UCSD-AML1 (cell line): ENCODE results near the gene MMP24.
A peak's percentile ranks its signal among the peaks of the same experiment; 100 is the strongest.
"Not testable (repeated sequence)": the region's sequence is repeated elsewhere in the genome, so short reads cannot be mapped to it uniquely, and the experiment has no call there.

Source experiments
- DNase-seq: peaks from one replicate; lab custom pipeline; 2025; ENCODE audit not compliant: unreplicated experiment; lab: John Stamatoyannopoulos, UW

Gene MMP24

DNA sequence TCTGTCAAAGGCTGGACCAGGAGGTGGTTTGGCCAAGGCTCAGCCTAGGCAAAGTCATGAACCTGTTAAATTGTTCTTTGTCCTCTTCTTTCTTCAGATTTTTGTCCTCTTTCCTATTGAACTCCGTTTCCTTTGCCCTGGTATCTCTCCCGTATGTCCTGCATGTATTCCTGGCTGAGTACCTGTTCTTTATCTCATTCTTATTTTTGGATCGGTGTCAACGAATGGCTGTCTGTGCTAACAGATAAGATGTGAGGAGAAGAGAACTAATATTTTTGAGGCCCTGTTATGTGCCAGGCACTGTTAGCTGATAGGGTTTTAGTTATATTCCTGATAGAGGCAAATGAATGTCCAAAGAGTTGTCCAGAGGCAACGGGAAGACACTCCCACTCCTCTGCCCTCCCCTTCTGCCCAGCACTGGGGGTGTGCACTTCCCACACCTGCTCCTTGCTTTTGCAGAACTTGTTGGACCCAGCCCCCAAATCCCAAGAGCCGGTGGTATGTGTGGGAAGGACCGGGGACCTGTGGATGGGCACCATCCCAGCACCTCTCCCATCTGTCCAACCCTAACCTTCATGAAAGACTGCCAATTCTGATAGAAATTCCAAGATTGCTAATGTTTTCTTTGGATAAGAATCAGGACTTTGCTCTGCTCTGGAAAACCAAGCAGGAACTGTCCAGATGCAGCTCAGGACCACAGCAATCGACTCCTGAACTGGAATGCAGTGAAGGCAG lies 30.9 kb downstream of the MMP24 start:
- no peak for DNase-seq

DNA sequence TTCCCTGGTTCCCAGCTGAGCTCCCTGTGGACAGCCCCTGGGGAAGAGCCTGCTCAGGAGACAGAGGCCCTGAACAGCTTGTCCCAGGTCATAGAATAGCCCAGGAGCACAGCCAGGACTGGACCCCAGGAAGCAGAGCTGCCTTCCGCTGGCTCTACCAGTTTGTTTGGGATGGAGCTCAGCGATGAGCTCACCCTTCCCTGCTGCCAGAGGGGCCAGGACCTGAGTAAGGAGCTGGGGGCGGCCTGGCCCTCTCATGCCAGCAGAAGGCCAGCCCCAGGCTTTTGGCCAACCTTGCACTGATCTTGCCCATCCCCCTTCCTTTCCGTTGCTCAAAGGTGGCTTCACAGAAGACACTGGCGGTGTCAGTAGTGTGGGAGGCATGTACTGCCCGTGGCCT lies 33.9 kb downstream of the MMP24 start:
- DNase-seq, result no peak

DNA sequence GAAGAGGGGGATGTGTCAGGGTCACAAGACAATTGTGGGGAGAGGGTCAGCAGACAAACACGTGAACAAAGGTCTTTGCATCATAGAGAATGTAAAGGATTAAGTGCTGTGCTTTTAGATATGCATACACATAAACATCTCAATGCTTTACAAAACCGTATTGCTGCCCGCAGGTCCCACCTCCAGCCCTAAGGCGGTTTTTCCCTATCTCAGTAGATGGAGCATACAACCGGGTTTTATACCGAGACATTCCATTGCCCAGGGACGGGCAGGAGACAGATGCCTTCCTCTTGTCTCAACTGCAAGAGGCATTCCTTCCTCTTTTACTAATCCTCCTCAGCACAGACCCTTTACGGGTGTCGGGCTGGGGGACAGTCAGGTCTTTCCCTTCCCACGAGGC lies 35.8 kb downstream of the MMP24 start:
- DNase-seq, result not testable (repeated sequence)

DNA sequence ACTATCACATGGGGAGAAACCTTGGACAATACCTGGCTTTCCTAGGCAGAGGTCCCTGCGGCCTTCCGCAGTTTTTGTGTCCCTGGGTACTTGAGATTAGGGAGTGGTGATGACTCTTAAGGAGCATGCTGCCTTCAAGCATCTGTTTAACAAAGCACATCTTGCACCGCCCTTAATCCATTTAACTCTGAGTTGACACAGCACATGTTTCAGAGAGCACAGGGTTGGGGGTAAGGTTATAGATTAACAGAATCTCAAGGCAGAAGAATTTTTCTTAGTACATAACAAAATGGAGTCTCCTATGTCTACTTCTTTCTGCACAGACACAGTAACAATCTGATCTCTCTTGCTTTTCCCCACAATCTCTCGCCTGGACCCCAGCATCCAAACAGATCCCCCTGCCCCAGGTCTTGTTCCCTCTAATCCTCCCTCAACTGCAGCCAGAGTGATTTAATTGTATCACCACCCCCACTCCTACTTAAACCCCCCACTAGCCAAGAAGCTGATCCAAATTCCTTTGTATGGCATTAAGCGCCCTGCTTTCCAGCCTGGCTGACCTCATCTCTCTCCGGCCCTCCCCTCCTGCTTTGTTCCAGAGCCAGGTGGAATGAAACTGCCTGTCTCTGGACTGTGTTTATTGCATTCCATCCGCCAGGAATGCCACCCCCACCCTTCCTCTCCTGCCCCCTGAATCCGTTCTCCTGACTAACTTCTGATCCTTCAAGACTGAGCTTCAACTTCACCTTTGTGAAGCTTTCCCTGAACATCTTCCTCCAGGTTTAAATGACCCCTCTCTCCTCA lies 36.4 kb downstream of the MMP24 start:
- DNase-seq, result not testable (repeated sequence)

DNA sequence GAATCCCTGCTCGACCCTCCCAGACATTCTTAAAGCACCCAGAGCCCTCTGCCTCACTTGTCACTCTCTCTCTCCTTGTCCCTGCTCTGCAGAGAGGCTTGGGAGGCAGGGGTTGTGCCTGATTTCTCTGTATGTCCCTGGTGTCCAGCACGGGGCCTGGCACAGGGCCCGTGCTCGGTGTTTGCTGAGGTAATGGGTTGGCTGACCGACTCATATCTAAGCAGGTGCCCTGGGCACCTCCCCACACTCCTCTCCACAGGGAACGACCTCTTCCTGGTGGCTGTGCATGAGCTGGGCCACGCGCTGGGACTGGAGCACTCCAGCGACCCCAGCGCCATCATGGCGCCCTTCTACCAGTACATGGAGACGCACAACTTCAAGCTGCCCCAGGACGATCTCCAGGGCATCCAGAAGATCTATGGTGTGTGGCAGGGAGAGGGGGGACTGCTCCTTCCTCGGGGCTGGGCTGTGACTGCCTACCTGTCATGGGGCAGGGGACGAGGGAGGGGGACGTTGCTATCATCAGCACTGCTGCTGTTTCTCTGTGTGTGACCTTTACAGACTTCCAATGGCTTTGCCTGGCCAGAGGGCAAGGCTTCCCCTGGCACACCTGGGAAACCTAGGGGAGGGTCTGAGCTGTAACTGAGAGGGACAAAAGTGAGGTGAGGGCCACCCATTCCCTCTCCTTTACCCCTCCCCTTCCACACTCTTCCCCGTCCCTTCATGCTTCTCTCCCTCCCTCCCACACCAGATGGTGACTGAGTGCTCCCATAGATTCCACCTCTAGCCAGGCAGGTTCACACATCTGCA lies 37.2 kb downstream of the MMP24 start:
- DNase-seq, result no peak

DNA sequence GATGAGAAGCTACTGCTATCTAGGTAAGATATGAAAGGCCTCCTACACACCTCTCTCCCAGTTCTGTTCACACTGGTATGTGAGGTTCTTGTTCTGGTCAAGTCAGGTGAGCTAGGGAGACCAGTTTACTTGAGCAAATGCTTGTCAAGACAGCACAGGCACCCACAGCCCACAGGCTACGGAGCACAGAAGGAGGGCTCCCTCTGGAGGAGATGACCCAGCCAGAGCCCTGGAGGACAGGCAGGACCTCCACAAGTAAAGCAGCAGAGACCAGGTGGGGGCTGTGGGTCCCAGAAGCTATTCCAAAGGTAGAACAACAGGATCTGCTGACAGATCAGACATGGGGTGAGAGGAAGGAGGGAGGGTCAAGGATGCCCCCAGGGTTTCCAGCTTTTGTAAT lies 38.3 kb downstream of the MMP24 start:
- peak; percentile 25 for DNase-seq

DNA sequence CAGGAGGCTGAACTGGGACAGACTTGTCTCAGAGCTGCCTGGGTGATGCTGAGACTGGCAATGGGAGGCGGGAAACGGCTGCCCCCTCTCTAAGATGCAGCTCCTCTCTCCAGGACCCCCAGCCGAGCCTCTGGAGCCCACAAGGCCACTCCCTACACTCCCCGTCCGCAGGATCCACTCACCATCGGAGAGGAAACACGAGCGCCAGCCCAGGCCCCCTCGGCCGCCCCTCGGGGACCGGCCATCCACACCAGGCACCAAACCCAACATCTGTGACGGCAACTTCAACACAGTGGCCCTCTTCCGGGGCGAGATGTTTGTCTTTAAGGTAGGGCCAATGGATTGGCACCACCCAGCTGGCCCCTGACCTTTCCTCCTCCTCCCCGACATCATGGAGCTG lies 40.6 kb downstream of the MMP24 start:
- DNase-seq, result no peak

DNA sequence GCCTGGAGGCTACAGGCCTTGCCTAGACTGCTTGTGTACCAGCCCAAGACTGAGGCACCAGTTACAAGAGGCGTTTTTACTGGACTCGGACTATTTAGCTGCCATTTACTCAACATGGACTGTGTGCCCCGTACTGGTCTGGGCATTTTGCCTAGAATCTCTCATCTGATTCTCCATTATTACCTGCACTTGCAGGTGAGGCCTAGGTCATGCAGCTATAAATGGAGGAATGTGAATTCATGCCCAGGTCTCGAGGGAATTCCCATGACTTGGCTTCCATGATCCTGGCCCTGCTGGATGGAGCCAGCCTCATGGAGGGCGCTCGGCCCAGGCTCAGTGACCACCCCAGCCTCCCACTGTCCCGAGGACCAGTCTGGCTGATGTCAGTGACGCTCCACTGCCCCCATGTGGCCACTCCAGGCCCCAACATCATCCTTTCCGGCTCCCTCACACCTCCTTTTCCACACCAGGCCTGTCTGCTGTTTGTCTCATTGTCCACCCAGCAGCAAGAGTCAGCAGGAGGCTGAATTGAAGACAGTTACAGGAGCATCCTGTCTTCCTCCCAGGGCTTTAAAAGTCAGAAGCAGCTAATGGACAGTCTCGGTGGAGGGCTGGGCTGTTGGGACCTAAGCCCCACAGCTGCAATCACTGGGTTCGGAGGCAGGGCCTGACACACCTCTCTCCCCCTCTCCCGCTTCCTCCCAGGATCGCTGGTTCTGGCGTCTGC lies 42.7 kb downstream of the MMP24 start:
- DNase-seq, result peak; percentile 58

DNA sequence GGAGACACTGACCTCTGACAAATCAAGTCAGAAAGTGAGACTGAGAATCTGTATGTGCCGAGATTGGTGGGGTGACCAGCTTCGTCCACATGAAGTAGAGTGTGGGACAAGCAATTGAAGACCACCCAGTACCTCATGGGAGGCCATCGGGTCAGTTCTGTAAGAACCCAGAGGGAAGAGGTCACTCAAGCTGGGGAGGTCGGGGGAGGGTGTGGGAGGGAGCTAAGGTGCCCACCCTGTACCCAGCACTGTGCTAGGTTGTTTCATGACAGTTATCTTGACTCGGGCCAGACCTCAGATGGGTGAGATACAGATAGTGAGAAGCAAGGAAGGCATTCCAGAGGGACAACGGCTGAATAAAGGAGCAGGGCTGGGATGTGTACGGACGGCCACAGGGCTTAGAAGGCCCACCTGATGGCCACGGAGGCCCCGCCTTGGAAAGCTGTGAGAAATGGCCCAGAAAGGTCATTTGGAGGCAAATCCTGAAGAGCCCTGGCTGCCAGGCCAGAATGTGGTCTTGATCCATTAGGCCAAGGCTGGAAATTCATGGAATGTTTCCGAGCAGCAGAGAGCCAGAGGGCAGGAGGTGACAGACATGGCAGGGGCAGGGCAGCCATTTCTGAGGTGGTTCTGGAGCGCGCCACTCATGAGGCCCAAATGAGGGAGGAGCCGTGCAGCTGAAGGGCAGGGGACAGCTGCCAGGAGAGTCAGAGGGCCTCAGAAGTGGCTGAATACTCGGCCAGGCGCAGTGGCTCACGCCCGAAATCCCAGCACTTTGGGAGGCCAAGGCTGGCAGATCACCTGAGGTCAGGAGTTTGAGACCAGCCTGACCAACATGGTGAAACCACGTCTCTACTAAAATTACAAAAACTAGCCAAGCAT lies 43.8 kb downstream of the MMP24 start:
- no peak for DNase-seq

DNA sequence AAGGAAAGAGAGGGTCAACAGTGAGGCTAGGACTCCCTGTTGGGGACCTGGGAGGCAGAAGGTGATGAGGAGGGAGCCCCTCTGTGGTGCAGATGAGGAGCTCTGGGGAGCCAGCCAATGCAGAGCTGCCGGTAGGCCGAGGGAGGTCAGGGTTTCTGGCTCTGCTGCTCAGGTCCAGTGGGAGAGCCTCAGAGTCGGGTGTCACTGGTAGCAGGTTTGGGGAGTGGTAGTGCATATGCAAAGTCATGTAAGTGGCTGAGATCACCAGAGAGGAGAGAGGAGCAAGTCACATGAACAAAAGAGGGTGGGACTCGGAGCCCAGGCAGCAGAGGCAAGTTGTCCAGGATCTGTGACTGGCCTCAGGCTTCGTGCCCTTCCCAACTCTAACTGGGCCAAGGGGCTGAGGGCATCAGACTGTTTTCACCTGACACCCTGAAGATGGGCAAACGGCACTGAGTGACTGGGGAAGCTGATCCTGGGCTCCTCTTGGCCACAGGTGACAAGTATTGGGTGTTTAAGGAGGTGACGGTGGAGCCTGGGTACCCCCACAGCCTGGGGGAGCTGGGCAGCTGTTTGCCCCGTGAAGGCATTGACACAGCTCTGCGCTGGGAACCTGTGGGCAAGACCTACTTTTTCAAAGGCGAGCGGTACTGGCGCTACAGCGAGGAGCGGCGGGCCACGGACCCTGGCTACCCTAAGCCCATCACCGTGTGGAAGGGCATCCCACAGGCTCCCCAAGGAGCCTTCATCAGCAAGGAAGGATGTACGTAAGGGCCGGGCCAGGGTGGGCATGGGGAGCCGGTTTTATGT lies 44.8 kb downstream of the MMP24 start:
- no peak for DNase-seq

DNA sequence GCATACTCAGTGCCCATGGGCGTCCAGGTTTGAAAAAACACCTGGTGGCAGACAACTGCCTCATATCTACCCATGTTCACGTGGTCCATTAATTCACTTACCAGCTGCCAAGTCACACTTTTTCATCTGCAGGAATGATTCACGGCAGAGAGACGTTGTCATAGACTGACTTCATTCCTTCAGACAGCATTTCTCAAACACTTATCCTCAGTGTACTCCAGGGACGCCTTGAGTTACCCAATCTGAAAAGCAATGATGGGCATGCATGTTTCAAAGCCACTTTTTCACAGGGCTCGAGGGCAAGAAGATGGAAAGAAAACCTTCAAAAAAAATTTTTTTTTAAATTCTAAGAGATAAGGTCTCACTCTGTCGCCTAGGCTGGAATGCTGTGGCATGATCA lies 45.4 kb downstream of the MMP24 start:
- DNase-seq, result no peak

DNA sequence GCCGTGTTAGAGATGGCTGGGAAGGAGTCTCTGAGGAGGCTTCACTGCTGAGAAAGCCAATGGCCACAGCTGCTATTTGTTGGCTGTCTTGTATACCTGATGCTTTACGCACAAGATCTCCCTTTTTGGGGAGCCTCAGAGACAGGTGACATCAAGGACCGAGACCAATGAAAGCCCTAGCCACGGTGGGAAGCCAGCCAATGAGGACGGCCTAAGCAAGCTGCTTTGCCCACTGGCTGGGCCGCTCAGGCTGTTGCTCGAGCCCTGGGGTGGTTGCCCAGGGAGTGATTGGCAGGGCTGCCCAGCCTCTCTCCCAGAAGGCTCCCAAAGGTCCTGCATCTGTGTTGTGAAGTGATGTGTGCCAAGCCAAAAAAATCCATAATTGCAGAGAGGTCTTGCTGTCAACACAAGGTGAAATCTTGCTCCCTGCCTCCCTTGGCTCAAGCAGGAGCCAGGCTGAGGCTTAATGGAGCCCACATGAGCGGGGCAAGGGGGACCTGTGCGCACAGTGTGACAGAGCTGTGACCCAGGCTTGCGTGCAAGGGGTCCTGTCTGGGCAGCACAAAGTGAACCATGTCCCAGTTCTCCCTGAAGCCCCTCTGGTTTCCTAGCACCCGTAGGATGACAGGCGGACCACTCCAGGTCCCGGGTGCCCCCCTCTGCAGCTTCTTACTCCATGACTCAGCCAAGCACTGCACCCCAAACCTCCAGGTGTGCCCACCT lies 47.1 kb downstream of the MMP24 start:
- no peak for DNase-seq

DNA sequence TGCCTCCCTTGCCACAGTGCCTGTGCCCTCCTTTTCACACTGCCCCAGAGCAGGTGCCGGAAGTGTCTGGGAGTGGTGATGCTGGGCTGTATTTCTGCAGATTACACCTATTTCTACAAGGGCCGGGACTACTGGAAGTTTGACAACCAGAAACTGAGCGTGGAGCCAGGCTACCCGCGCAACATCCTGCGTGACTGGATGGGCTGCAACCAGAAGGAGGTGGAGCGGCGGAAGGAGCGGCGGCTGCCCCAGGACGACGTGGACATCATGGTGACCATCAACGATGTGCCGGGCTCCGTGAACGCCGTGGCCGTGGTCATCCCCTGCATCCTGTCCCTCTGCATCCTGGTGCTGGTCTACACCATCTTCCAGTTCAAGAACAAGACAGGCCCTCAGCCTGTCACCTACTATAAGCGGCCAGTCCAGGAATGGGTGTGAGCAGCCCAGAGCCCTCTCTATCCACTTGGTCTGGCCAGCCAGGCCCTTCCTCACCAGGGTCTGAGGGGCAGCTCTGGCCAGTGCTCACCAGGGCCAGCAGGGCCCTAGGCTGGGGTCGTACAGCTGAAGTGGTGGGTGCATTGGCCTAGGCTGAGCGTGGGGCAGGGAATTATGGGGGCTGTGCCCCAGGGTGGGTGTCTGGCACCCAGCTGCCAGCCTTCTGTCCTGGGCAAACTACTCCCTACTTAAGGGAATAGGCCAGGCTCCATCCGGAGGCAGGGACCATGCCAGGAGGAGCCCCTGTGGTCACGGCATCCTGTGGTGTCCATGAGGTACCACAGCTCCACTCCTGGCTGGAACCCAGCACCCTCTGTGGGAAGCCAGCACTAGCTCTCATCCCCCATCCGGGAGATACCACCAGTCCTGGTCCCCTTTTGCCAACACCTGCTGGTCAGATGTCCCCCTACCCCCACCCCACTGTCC lies 47.9 kb downstream of the MMP24 start:
- no peak for DNase-seq

DNA sequence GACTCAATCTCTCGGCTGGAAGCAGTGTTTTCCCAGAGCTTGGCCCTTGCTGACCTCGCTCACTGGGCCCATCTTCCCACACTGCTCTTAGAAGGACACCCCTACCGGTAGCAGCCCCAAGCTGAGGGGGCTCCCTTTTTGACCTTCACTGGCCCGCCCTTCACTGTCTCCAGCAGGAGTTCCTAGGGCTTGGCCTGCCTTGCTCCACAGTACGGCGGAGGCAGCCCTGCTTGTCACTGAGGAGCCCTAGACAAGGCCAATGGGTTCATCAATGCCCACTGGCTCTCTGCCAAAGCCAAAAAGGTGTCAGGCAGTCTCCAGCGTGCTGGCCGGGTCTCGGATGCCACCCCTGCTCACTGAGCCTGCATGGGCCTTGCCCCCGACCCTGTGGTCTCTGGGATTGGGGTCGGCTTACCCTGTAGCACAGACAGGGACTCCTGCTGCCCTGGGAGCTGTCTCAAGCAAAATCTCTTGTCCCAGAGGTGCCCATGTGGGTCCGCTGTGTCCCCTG lies 49.3 kb downstream of the MMP24 start:
- no peak for DNase-seq

DNA sequence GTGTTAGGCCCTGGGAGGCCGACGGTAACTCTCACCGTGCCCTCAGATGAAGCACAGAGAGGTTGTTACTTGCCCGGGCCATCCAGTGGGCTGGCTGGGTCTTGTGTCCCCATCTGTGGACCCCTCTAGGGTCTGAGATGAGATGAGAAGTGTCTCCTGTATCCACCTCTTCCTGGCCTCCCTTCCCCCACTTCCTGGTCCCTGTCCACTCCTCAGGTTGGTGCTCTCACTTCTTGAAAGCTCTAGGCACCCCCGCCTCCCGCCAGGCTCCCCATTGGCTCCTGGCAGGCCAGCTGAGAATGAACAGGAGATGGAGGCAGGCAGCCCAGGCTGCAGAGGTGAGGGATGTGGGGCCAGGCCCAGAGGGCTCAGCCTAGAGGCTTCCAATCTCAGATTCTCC lies 49.9 kb downstream of the MMP24 start:
- no peak for DNase-seq

DNA sequence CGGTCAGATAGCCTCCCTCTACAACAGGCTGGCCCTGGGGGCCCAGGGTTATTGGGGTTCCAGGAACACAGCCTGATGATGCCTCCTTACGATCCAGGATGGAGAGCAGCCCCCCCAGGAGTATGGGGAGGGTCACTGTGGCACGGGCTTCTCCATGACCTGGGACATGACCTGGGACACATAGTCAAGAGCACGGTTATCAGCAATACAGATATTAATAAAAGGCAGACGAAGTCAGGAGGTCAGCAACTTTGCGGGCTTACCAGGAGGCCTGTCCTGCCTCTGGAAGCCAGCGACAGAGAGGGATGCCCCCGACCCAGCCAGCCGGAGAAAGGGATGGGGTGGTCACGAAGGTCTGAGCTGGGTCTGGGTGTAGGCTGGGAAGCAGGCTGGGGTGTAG lies 50.6 kb downstream of the MMP24 start:
- no peak for DNase-seq
